Measurements from ENCODE around the gene GABRP. TPM values are rescaled to one million over a fixed set of nuclear protein-coding genes. Genes with fewer than 3 reads are reported as not detected.

The GABRP gene
- total and polyA plus RNA-seq, 11 donors = 0.08 to 2.9 (median 0.23) TPM; not detected in 3

DNA sequence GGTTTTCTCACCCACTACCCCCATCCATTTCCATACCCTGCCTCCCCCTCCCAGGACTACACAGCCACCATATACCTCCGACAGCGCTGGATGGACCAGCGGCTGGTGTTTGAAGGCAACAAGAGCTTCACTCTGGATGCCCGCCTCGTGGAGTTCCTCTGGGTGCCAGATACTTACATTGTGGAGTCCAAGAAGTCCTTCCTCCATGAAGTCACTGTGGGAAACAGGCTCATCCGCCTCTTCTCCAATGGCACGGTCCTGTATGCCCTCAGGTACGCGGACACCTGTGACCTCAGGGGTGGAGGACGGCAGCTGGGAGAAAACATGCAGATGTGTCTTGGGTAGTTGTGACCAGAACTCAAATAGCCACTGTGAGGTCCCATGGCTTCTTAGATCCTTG is 11.6 kb downstream of the GABRP start:
- H3K4me1 ChIP-seq = peaks cover 0 to 17% (median 7%) of the 10 kb centered on the region in 12 donors

DNA sequence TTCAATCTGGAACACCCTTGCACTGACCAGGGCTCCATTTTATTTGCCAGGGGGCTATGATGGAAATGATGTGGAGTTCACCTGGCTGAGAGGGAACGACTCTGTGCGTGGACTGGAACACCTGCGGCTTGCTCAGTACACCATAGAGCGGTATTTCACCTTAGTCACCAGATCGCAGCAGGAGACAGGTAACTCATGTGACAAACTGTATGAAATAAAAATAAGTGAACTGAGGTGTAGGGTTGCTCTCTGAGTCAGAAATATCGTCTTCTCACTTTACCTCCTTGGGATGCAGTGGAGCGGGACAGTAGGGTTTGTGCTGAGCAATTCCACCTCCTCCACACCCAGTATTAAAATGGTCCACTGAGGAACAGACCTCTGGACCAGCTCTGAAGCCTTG is 22.1 kb downstream of the GABRP start:
- no peak overlapping the region for H3K4me3 ChIP-seq
- H3K27ac ChIP-seq = no peak overlapping the region
- H3K27me3 ChIP-seq = peaks cover 0 to 4% (median 0%) of the 10 kb centered on the region in 9 donors
- WGBS, 4 donors = 94 to 96% (median 95%) methylated on average over 7 of the region's 7 CpGs
- H3K9me3 ChIP-seq = no peaks in the 10 kb centered on the region
- no peaks in the 10 kb centered on the region for H3K36me3 ChIP-seq
- no peaks in the 10 kb centered on the region for H3K4me1 ChIP-seq
- ATAC-seq = no peak
- no peak for TF ChIP-seq POLR2A (IDR thresholded peaks at IDR 0.05)
- TF ChIP-seq CTCF (IDR thresholded peaks at IDR 0.05) = no peak
- intact Hi-C loops (cut with DNase I) = loop anchor here in 2 of 10 donors (5.0 to 10.0 kb wide), 2 partner anchors 347 to 529 kb away; no protein-coding TSS in a partner anchor
- DNase-seq = no peak

More for the DNA sequence above, 11.6 kb downstream of the GABRP start:
- no peaks in the 10 kb centered on the region for H3K27me3 ChIP-seq
- H3K27ac ChIP-seq = no peak overlapping the region
- intact Hi-C loops (cut with DNase I) = loop anchor here in 2 of 10 donors (10.0 kb wide), 2 partner anchors 160 to 360 kb away; no protein-coding TSS in a partner anchor
- DNase-seq (no peak), ATAC-seq (no peak)
- H3K36me3 ChIP-seq = no peaks in the 10 kb centered on the region
- no peaks in the 10 kb centered on the region for H3K9me3 ChIP-seq
- WGBS, 4 donors = 97 to 99% (median 97%) methylated on average over 10 of the region's 10 CpGs
- no peak overlapping the region for H3K4me3 ChIP-seq
- TF ChIP-seq POLR2A (IDR thresholded peaks at IDR 0.05) (no peak), CTCF (IDR thresholded peaks at IDR 0.05) (no peak)

DNA sequence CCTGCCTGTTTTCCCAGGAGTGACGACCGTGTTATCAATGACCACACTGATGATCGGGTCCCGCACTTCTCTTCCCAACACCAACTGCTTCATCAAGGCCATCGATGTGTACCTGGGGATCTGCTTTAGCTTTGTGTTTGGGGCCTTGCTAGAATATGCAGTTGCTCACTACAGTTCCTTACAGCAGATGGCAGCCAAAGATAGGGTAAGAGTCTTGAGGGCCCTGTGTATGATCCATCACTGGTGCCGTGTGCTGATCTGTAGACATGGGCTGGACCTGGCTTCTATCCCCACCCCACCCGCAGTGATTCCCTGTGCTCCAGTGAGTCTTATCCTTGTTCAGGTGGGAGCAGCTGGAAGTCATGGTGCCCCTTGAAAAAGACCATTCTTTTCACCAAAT is 26.0 kb downstream of the GABRP start:
- ATAC-seq (peak in 3 of 4 donors; percentile 50 to 57 (median 55)), DNase-seq (no peak)
- H3K4me1 ChIP-seq = no peaks in the 10 kb centered on the region
- TF ChIP-seq POLR2A (IDR thresholded peaks at IDR 0.05) = no peak
- TF ChIP-seq CTCF (IDR thresholded peaks at IDR 0.05) = peak in 7 of 12 donors; percentile 13 to 46 (median 25)
- intact Hi-C loops (cut with DNase I) = loop anchor here in 2 of 10 donors (5.0 to 10.0 kb wide), 2 partner anchors 343 to 525 kb away; no protein-coding TSS in a partner anchor
- no peak overlapping the region for H3K4me3 ChIP-seq
- WGBS, 4 donors = 70 to 76% (median 71%) methylated on average over 7 of the region's 7 CpGs
- H3K9me3 ChIP-seq = no peaks in the 10 kb centered on the region
- no peaks in the 10 kb centered on the region for H3K36me3 ChIP-seq
- no peak overlapping the region for H3K27ac ChIP-seq
- peaks cover 0 to 12% (median 0%) of the 10 kb centered on the region in 9 donors for H3K27me3 ChIP-seq

DNA sequence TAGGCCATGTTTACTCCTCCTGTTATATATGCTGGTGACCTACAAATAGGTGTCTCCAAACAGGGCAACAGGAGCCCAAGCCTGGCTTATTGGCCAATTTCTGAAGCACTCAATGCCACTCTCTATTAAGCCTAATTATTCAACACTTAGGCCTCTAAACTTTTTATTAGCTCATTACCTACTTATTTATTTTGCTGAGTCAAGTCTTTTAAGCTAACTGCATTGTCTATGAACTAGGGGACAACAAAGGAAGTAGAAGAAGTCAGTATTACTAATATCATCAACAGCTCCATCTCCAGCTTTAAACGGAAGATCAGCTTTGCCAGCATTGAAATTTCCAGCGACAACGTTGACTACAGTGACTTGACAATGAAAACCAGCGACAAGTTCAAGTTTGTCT is 28.2 kb downstream of the GABRP start:
- Histone ChIP-seq H3K4me1 (no peaks in the 10 kb centered on the region), H3K27ac (no peak overlapping the region), H3K36me3 (no peaks in the 10 kb centered on the region), H3K4me3 (no peak overlapping the region), H3K27me3 (peaks cover 0 to 8% (median 0%) of the 10 kb centered on the region in 9 donors), H3K9me3 (no peaks in the 10 kb centered on the region)
- intact Hi-C loops (cut with DNase I) = loop anchor here in 2 of 10 donors (10.0 kb wide), 1 partner anchor 523 kb away; no protein-coding TSS in a partner anchor
- 90 to 94% (median 93%) methylated on average over 4 of the region's 4 CpGs for WGBS, 4 donors
- DNase-seq (no peak), ATAC-seq (no peak)
- no peak for TF ChIP-seq CTCF (IDR thresholded peaks at IDR 0.05)
- TF ChIP-seq POLR2A (IDR thresholded peaks at IDR 0.05) = no peak
